ENCODE data around the gene ZNF831.

DNA sequence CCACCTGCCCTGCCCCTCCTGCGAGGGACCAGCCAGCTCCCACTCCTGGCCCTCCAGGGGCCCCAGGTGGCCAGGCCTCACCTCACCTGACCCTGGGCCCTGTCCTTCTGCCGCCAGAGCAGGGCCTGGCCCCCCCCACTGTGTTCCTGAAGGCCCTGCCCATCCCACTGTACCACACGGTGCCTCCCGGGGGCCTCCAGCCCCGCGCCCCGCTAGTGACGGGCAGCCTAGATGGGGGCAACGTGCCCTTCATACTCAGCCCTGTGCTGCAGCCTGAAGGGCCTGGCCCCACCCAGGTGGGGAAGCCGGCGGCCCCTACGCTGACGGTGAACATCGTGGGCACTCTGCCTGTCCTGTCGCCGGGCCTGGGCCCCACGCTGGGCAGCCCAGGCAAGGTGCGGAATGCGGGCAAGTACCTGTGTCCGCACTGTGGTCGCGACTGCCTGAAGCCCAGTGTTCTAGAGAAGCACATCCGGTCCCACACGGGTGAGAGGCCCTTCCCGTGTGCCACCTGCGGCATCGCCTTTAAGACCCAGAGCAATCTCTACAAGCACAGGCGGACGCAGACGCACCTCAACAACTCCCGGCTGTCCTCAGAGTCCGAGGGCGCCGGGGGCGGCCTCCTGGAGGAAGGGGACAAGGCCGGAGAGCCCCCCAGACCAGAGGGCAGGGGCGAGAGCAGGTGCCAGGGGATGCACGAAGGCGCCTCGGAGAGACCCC lies 27.6 kb downstream of the ZNF831 start:
- TF ChIP-seq EZH2 (IDR thresholded peaks at IDR 0.05; ENCODE audit: borderline replicate concordance, low read length) = no peak
- TF ChIP-seq, protein P1, sequence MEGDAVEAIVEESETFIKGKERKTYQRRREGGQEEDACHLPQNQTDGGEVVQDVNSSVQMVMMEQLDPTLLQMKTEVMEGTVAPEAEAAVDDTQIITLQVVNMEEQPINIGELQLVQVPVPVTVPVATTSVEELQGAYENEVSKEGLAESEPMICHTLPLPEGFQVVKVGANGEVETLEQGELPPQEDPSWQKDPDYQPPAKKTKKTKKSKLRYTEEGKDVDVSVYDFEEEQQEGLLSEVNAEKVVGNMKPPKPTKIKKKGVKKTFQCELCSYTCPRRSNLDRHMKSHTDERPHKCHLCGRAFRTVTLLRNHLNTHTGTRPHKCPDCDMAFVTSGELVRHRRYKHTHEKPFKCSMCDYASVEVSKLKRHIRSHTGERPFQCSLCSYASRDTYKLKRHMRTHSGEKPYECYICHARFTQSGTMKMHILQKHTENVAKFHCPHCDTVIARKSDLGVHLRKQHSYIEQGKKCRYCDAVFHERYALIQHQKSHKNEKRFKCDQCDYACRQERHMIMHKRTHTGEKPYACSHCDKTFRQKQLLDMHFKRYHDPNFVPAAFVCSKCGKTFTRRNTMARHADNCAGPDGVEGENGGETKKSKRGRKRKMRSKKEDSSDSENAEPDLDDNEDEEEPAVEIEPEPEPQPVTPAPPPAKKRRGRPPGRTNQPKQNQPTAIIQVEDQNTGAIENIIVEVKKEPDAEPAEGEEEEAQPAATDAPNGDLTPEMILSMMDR (conservative IDR thresholded peaks at IDR 0.05 in 1 of 2, IDR thresholded peaks at IDR 0.05 in 1 of 2; ENCODE audit: extremely low read depth in 1 of 2, insufficient read depth in 1 of 2, low read depth in 1 of 2, low read length in 2 of 2) = no peak

Data from mammary epithelial cell (primary cell).